ENCODE results near the gene SRRM4. TPM values are rescaled to one million over a fixed set of nuclear protein-coding genes. Genes with fewer than 3 reads are reported as not detected.
"Not testable (repeated sequence)": the region's sequence is repeated elsewhere in the genome, so short reads cannot be mapped to it uniquely, and the experiment has no call there.

Gene SRRM4
- total RNA-seq, 1 experiment from 2014 or later, result 0.96 TPM

DNA sequence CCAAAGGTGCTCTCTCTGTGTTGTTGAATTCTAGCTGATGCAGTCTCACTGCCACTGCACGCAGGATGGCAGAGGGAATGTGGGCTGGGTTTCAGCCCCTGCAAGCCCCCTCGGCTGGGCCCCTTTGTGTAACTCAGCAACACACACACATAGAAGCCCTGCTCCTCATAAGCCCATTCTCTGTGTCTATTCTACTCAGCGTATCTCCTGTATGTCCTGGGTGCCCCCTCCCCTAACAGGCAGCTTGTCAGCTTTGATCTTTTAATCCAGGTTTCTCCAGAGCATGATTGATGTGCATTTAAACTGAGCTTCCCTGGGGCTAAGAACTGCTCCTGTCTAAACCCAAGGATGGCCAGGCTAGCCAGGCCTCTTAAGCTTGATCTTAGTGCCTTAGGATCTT is 43.0 kb downstream of the SRRM4 start:
- TF ChIP-seq, protein P1, sequence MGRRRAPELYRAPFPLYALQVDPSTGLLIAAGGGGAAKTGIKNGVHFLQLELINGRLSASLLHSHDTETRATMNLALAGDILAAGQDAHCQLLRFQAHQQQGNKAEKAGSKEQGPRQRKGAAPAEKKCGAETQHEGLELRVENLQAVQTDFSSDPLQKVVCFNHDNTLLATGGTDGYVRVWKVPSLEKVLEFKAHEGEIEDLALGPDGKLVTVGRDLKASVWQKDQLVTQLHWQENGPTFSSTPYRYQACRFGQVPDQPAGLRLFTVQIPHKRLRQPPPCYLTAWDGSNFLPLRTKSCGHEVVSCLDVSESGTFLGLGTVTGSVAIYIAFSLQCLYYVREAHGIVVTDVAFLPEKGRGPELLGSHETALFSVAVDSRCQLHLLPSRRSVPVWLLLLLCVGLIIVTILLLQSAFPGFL (CRISPR knock-in tag; IDR thresholded peaks at IDR 0.05; ENCODE audit: borderline replicate concordance), result no peak
- TF ChIP-seq, protein P2, sequence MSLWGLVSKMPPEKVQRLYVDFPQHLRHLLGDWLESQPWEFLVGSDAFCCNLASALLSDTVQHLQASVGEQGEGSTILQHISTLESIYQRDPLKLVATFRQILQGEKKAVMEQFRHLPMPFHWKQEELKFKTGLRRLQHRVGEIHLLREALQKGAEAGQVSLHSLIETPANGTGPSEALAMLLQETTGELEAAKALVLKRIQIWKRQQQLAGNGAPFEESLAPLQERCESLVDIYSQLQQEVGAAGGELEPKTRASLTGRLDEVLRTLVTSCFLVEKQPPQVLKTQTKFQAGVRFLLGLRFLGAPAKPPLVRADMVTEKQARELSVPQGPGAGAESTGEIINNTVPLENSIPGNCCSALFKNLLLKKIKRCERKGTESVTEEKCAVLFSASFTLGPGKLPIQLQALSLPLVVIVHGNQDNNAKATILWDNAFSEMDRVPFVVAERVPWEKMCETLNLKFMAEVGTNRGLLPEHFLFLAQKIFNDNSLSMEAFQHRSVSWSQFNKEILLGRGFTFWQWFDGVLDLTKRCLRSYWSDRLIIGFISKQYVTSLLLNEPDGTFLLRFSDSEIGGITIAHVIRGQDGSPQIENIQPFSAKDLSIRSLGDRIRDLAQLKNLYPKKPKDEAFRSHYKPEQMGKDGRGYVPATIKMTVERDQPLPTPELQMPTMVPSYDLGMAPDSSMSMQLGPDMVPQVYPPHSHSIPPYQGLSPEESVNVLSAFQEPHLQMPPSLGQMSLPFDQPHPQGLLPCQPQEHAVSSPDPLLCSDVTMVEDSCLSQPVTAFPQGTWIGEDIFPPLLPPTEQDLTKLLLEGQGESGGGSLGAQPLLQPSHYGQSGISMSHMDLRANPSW (CRISPR knock-in tag; conservative IDR thresholded peaks at IDR 0.05; ENCODE audit: low read depth), result no peak
- no peak for TF ChIP-seq ELF4 (CRISPR knock-in tag; IDR thresholded peaks at IDR 0.05; ENCODE audit: low read depth)
- no peak for TF ChIP-seq RORB (CRISPR knock-in tag; IDR thresholded peaks at IDR 0.05)
- TF ChIP-seq, protein P3, sequence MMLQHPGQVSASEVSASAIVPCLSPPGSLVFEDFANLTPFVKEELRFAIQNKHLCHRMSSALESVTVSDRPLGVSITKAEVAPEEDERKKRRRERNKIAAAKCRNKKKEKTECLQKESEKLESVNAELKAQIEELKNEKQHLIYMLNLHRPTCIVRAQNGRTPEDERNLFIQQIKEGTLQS (CRISPR knock-in tag; conservative IDR thresholded peaks at IDR 0.05), result no peak
- no peak overlapping the region for H3K4me3 Mint-ChIP-seq
- no peak overlapping the region for H3K27ac Mint-ChIP-seq
- H3K27me3 Mint-ChIP-seq (ENCODE audit: low read depth), result no peaks in the 10 kb centered on the region
- ATAC-seq, result no peak
- H3K4me1 Mint-ChIP-seq, result peaks cover 15% of the 10 kb centered on the region
- H3K9me3 Mint-ChIP-seq, result peaks cover 5% of the 10 kb centered on the region
- ChIA-PET CTCF (interaction anchor here (0.7 to 2.7 kb wide), 2 partner anchors 13 to 60 kb away, joined by 3 to 19 read pairs; no protein-coding TSS in a partner anchor), POLR2A (no interaction called here)
- DNase-seq (ENCODE audit: low spot score), result no peak
- no peaks in the 10 kb centered on the region for H3K36me3 Mint-ChIP-seq

DNA sequence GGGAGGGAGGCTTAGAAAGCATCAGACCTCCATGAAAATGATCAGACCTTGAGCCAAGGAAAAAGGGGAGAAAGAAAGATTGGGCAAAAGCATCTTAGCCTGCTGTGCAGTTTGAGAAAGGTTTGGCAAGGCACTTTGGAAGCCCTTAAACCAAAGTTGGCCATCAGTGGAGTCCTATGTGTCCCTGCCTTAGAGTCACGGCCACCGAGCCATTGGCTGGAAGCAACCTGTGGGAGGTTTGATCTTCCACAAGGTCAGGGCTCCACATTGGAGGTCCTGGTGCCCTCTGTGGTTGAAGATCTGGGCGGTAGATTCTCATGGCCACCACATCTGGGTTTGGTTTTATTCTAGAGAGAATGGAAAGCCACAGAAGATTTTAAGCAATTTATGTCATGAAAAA is 44.4 kb downstream of the SRRM4 start:
- ATAC-seq (no peak), DNase-seq (ENCODE audit: low spot score) (no peak)
- Mint-ChIP-seq H3K27me3 (ENCODE audit: low read depth) (no peaks in the 10 kb centered on the region), H3K27ac (no peak overlapping the region), H3K4me3 (no peak overlapping the region), H3K9me3 (peaks cover 11% of the 10 kb centered on the region), H3K4me1 (peaks cover 2% of the 10 kb centered on the region), H3K36me3 (peaks cover 3% of the 10 kb centered on the region; the same call in 1 of the 2 replicates)
- TF ChIP-seq NFYB (CRISPR knock-in tag; conservative IDR thresholded peaks at IDR 0.05; ENCODE audit: low read depth) (no peak), RORB (CRISPR knock-in tag; IDR thresholded peaks at IDR 0.05) (no peak), ZNF219 (CRISPR knock-in tag; IDR thresholded peaks at IDR 0.05; ENCODE audit: borderline replicate concordance) (no peak), MYBL2 (CRISPR knock-in tag; IDR thresholded peaks at IDR 0.05) (no peak), FOXK1 (CRISPR knock-in tag; IDR thresholded peaks at IDR 0.05) (no peak), NFE2L1 (CRISPR knock-in tag; IDR thresholded peaks at IDR 0.05) (no peak), NR1H2 (CRISPR knock-in tag; IDR thresholded peaks at IDR 0.05) (no peak)
- TF ChIP-seq, protein P4, sequence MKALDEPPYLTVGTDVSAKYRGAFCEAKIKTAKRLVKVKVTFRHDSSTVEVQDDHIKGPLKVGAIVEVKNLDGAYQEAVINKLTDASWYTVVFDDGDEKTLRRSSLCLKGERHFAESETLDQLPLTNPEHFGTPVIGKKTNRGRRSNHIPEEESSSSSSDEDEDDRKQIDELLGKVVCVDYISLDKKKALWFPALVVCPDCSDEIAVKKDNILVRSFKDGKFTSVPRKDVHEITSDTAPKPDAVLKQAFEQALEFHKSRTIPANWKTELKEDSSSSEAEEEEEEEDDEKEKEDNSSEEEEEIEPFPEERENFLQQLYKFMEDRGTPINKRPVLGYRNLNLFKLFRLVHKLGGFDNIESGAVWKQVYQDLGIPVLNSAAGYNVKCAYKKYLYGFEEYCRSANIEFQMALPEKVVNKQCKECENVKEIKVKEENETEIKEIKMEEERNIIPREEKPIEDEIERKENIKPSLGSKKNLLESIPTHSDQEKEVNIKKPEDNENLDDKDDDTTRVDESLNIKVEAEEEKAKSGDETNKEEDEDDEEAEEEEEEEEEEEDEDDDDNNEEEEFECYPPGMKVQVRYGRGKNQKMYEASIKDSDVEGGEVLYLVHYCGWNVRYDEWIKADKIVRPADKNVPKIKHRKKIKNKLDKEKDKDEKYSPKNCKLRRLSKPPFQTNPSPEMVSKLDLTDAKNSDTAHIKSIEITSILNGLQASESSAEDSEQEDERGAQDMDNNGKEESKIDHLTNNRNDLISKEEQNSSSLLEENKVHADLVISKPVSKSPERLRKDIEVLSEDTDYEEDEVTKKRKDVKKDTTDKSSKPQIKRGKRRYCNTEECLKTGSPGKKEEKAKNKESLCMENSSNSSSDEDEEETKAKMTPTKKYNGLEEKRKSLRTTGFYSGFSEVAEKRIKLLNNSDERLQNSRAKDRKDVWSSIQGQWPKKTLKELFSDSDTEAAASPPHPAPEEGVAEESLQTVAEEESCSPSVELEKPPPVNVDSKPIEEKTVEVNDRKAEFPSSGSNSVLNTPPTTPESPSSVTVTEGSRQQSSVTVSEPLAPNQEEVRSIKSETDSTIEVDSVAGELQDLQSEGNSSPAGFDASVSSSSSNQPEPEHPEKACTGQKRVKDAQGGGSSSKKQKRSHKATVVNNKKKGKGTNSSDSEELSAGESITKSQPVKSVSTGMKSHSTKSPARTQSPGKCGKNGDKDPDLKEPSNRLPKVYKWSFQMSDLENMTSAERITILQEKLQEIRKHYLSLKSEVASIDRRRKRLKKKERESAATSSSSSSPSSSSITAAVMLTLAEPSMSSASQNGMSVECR (CRISPR knock-in tag; IDR thresholded peaks at IDR 0.05; ENCODE audit: borderline replicate concordance), result no peak
- TF ChIP-seq, protein P5, sequence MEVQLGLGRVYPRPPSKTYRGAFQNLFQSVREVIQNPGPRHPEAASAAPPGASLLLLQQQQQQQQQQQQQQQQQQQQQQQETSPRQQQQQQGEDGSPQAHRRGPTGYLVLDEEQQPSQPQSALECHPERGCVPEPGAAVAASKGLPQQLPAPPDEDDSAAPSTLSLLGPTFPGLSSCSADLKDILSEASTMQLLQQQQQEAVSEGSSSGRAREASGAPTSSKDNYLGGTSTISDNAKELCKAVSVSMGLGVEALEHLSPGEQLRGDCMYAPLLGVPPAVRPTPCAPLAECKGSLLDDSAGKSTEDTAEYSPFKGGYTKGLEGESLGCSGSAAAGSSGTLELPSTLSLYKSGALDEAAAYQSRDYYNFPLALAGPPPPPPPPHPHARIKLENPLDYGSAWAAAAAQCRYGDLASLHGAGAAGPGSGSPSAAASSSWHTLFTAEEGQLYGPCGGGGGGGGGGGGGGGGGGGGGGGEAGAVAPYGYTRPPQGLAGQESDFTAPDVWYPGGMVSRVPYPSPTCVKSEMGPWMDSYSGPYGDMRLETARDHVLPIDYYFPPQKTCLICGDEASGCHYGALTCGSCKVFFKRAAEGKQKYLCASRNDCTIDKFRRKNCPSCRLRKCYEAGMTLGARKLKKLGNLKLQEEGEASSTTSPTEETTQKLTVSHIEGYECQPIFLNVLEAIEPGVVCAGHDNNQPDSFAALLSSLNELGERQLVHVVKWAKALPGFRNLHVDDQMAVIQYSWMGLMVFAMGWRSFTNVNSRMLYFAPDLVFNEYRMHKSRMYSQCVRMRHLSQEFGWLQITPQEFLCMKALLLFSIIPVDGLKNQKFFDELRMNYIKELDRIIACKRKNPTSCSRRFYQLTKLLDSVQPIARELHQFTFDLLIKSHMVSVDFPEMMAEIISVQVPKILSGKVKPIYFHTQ (CRISPR knock-in tag; IDR thresholded peaks at IDR 0.05), result no peak
- ChIA-PET POLR2A (no interaction called here), CTCF (no interaction called here)

DNA sequence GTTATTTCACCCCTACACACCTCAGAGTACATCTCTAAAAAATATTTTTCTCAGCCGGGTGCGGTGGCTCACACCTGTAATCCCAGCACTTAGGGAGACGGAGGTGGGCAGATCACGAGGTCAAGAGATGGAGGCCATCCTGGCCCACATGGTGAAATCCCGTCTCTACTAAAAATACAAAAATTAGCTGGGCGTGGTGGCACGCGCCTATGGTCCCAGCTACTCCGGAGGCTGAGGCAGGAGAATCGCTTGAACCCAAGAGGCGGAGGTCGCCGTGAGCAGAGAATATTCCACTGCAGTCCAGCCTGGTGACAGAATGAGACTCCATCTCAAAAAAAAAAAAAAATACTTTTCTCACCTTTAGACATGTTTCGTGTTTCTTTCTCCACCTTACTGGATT is 52.0 kb downstream of the SRRM4 start:
- CTCF ChIA-PET; H3K36me3 Mint-ChIP-seq; ATAC-seq; H3K27me3 Mint-ChIP-seq (ENCODE audit: low read depth); DNase-seq (ENCODE audit: low spot score); H3K27ac Mint-ChIP-seq; POLR2A ChIA-PET; H3K4me3 Mint-ChIP-seq: not testable (repeated sequence)
- H3K4me1 Mint-ChIP-seq, result peaks cover 25% of the 10 kb centered on the region
- peaks cover 19% of the 10 kb centered on the region for H3K9me3 Mint-ChIP-seq

All from WTC11 (cell line).